A673 (cell line): Measurements from ENCODE around the gene LARGE2.

Experiments
- EZH2 ChIP-seq: fragments of 200-600 bp; sonication (generic); IDR thresholded peaks from 2 replicates; pipeline ENCODE4 v1.6.1; 2017; ENCODE audit warnings: borderline replicate concordance, low read depth, mild to moderate bottlenecking, mixed read lengths, antibody characterized with exemption, low read length; ENCODE audit not compliant: poor library complexity, severe bottlenecking
- TF ChIP-seq, protein P1 (sequence below): fragments of 300-800, 200-600 bp; sonication (generic); conservative IDR thresholded peaks from 2 replicates; pipeline ENCODE4 v1.5.1; 2017; ENCODE audit warnings: low read depth, mild to moderate bottlenecking, antibody characterized with exemption, low read length, moderate library complexity, mixed read lengths

GRCh38 chr11:45881708-45882368 is 40.6 kb upstream of the LARGE2 start:
- TF ChIP-seq, protein P1, sequence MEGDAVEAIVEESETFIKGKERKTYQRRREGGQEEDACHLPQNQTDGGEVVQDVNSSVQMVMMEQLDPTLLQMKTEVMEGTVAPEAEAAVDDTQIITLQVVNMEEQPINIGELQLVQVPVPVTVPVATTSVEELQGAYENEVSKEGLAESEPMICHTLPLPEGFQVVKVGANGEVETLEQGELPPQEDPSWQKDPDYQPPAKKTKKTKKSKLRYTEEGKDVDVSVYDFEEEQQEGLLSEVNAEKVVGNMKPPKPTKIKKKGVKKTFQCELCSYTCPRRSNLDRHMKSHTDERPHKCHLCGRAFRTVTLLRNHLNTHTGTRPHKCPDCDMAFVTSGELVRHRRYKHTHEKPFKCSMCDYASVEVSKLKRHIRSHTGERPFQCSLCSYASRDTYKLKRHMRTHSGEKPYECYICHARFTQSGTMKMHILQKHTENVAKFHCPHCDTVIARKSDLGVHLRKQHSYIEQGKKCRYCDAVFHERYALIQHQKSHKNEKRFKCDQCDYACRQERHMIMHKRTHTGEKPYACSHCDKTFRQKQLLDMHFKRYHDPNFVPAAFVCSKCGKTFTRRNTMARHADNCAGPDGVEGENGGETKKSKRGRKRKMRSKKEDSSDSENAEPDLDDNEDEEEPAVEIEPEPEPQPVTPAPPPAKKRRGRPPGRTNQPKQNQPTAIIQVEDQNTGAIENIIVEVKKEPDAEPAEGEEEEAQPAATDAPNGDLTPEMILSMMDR = no peak
- no peak for TF ChIP-seq EZH2
